GM23338 (cell line): ENCODE measurements around the gene VSIG8. TPM values are rescaled to one million over a fixed set of nuclear protein-coding genes. Genes with fewer than 3 reads are reported as not detected.

ENCODE experiments used
- ATAC-seq: fragments of 200-7000 bp; cut with Tn5 transposase; 3 replicates; pipeline ENCODE4 v1.9.1; 2020
- DNase-seq: peaks from one replicate; pipeline ENCODE4 v3.0.0-alpha.2; 2015; ENCODE audit warnings: low spot score
- H2AFZ ChIP-seq: fragments of 200-600 bp; sonication (generic); 2 replicates; pipeline ENCODE4 v1.8.0; 2016; ENCODE audit warnings: antibody characterized with exemption, mild to moderate bottlenecking, moderate library complexity
- H3F3A ChIP-seq: fragments of 200-600 bp; sonication (generic); replicated peaks from 2 replicates; pipeline ENCODE4 v1.8.0; 2017; ENCODE audit warnings: antibody characterized with exemption, mixed run types, low read depth
- H3K27ac ChIP-seq: fragments of 200-600 bp; sonication (generic); 2 replicates; pipeline ENCODE4 v1.6.1; 2016; ENCODE audit warnings: low read depth
- H3K27me3 ChIP-seq: fragments of 200-600 bp; sonication (generic); 2 replicates; pipeline ENCODE4 v1.8.0; 2016; ENCODE audit warnings: mild to moderate bottlenecking, mixed run types, moderate library complexity; ENCODE audit not compliant: insufficient read depth
- H3K36me3 ChIP-seq: fragments of 200-600 bp; sonication (generic); 2 replicates; pipeline ENCODE4 v1.8.0; 2016; ENCODE audit warnings: mild to moderate bottlenecking; ENCODE audit not compliant: insufficient read depth
- H3K4me1 ChIP-seq: fragments of 200-600 bp; sonication (generic); 2 replicates; pipeline ENCODE4 v1.8.0; 2016; ENCODE audit warnings: mild to moderate bottlenecking, moderate library complexity; ENCODE audit not compliant: insufficient read depth
- H3K4me2 ChIP-seq: fragments of 200-600 bp; sonication (generic); 2 replicates; pipeline ENCODE4 v1.7.1; 2017; ENCODE audit warnings: mixed run types
- H3K4me3 ChIP-seq: fragments of 200-600 bp; sonication (generic); 2 replicates; pipeline ENCODE4 v1.6.1; 2016; ENCODE audit warnings: mixed run types
- H3K79me2 ChIP-seq: fragments of 200-600 bp; sonication (generic); replicated peaks from 2 replicates; pipeline ENCODE4 v1.8.0; 2017; ENCODE audit warnings: mild to moderate bottlenecking; ENCODE audit not compliant: insufficient read depth
- H3K9me2 ChIP-seq: fragments of 200-600 bp; sonication (generic); 2 replicates; pipeline ENCODE4 v1.8.0; 2017; ENCODE audit not compliant: insufficient read depth
- H4K20me1 ChIP-seq: fragments of 200-600 bp; sonication (generic); replicated peaks from 2 replicates; pipeline ENCODE4 v1.8.0; 2017; ENCODE audit warnings: mild to moderate bottlenecking; ENCODE audit not compliant: insufficient read depth
- H3K27ac Mint-ChIP-seq: 2 replicates; pipeline ENCODE4 v1.8.0; 2020; ENCODE audit warnings: inconsistent platforms, mild to moderate bottlenecking, moderate library complexity, mixed read lengths
- H3K27me3 Mint-ChIP-seq: 3 replicates; pipeline ENCODE4 v1.8.0; 2022; ENCODE audit warnings: low read depth, mild to moderate bottlenecking, moderate library complexity, mixed read lengths, inconsistent platforms; ENCODE audit not compliant: insufficient read depth, poor library complexity
- H3K36me3 Mint-ChIP-seq: 3 replicates; pipeline ENCODE4 v1.8.0; 2021; ENCODE audit warnings: low read depth, mild to moderate bottlenecking, inconsistent platforms, moderate library complexity, mixed read lengths
- H3K4me1 Mint-ChIP-seq: 3 replicates; pipeline ENCODE4 v1.8.0; 2020; ENCODE audit warnings: mild to moderate bottlenecking, inconsistent platforms, mixed read lengths
- H3K4me3 Mint-ChIP-seq: 3 replicates; pipeline ENCODE4 v1.8.0; 2021; ENCODE audit warnings: moderate library complexity, mild to moderate bottlenecking, inconsistent platforms, mixed read lengths
- H3K9me3 Mint-ChIP-seq: 3 replicates; pipeline ENCODE4 v1.8.0; 2020; ENCODE audit warnings: moderate library complexity, mild to moderate bottlenecking, inconsistent platforms, mixed read lengths
- CREB1 ChIP-seq: fragments of 250-450 bp; sonication (Bioruptor Pico); IDR thresholded peaks from 2 replicates; pipeline ENCODE4 v1.5.0; 2020; ENCODE audit warnings: low read depth, mild to moderate bottlenecking, moderate library complexity
- CTCF ChIP-seq, 2 experiments: fragments of 200-600 bp in 1 of 2; sonication (generic) in 1 of 2; conservative IDR thresholded peaks; 2 replicates each; pipeline versions ENCODE4 v1.5.1 to v1.6.1; 2016 to 2017; ENCODE audit warnings: antibody characterized with exemption in 2 of 2, low read depth in 2 of 2, mild to moderate bottlenecking in 2 of 2, moderate library complexity in 1 of 2
- ETS1 ChIP-seq: IDR thresholded peaks from 2 replicates; pipeline ENCODE4 v1.6.1; 2016; ENCODE audit warnings: antibody characterized with exemption
- EZH2 ChIP-seq: fragments of 200-600 bp; sonication (generic); IDR thresholded peaks from one replicate; pipeline ENCODE4 v1.8.0; 2017; ENCODE audit warnings: antibody characterized with exemption, mild to moderate bottlenecking, low read depth; ENCODE audit not compliant: unreplicated experiment
- JUNB ChIP-seq: IDR thresholded peaks from one replicate; pipeline ENCODE4 v1.6.1; 2016; ENCODE audit warnings: antibody characterized with exemption; ENCODE audit not compliant: unreplicated experiment
- POLR2AphosphoS5 ChIP-seq: IDR thresholded peaks from 2 replicates; pipeline ENCODE4 v1.6.1; 2016; ENCODE audit warnings: antibody characterized with exemption, low read depth
- REST ChIP-seq: IDR thresholded peaks from one replicate; pipeline ENCODE4 v1.6.1; 2018; ENCODE audit warnings: antibody characterized with exemption; ENCODE audit not compliant: unreplicated experiment
- STAT1 ChIP-seq: IDR thresholded peaks from one replicate; pipeline ENCODE4 v1.6.1; 2016; ENCODE audit warnings: antibody characterized with exemption; ENCODE audit not compliant: unreplicated experiment
- ZNF114 ChIP-seq: fragments of 250-450 bp; sonication (Bioruptor Pico); IDR thresholded peaks from 2 replicates; pipeline ENCODE4 v1.5.0; 2020; ENCODE audit warnings: mild to moderate bottlenecking, moderate library complexity
- ZNF331 ChIP-seq: fragments of 250-450 bp; sonication (Bioruptor Pico); IDR thresholded peaks from 2 replicates; pipeline ENCODE4 v1.5.0; 2020; ENCODE audit warnings: low read depth, mild to moderate bottlenecking, moderate library complexity
- polyA plus RNA-seq: library from polyadenylated mRNA; unstranded; fragments of >200 nt; fragmentation: Nextera tagmentation; extraction: Ambion mirVana; gene quantifications from 2 replicates; pipeline ENCODE4 v1.2.1, GENCODE V29; 2016
- total RNA-seq: library from RNA; depleted of rRNA; stranded (reverse); fragments of >200 nt; shearing (Covaris generic); gene quantifications from 2 replicates; pipeline ENCODE4 v1.2.3, GENCODE V29; 2014

Gene VSIG8
- total and polyA plus RNA-seq, 2 experiments from 2014 or later, result not detected

GRCh38 chr1:159838715-159839114 is 23.7 kb downstream of the VSIG8 start (continued):
- no peak for TF ChIP-seq REST

GRCh38 chr1:159835862-159836525 is 26.5 kb downstream of the VSIG8 start:
- Histone ChIP-seq H3K79me2 (no peaks in the 10 kb centered on the region), H3F3A (no peaks in the 10 kb centered on the region), H3K27ac (no peak overlapping the region), H3K4me1 (no peaks in the 10 kb centered on the region; the same call in 1 of the 2 replicates), H3K36me3 (no peaks in the 10 kb centered on the region), H4K20me1 (no peaks in the 10 kb centered on the region), H3K9me2 (no peaks in the 10 kb centered on the region), H3K4me3 (no peak overlapping the region), H3K4me2 (no peak overlapping the region), H2AFZ (no peak overlapping the region), H3K27me3 (no peaks in the 10 kb centered on the region)
- H3K4me1 Mint-ChIP-seq, result peaks cover 8% of the 10 kb centered on the region
- DNase-seq, result peak; percentile 16
- peaks cover 3% of the 10 kb centered on the region for H3K27me3 Mint-ChIP-seq
- TF ChIP-seq CTCF (conservative IDR thresholded peaks at IDR 0.05; ENCODE audit: low read depth in 2 of 2) (peak; percentile 25 to 46; a peak in 3 of 4 replicates), STAT1 (no peak)
- H3K27ac Mint-ChIP-seq, result no peak overlapping the region
- H3K4me3 Mint-ChIP-seq, result no peak overlapping the region
- no peak for ATAC-seq
- no peaks in the 10 kb centered on the region for H3K9me3 Mint-ChIP-seq
- no peaks in the 10 kb centered on the region for H3K36me3 Mint-ChIP-seq

GRCh38 chr1:159835356-159835755 is 27.1 kb downstream of the VSIG8 start:
- no peaks in the 10 kb centered on the region for H3K36me3 ChIP-seq
- Mint-ChIP-seq H3K27ac (no peak overlapping the region), H3K4me1 (peaks cover 8% of the 10 kb centered on the region), H3K36me3 (no peaks in the 10 kb centered on the region), H3K9me3 (no peaks in the 10 kb centered on the region; the same call in 2 of the 3 replicates), H3K27me3 (peaks cover 2% of the 10 kb centered on the region), H3K4me3 (no peak overlapping the region)
- DNase-seq, result no peak
- no peaks in the 10 kb centered on the region for H3F3A ChIP-seq
- no peak overlapping the region for H3K4me3 ChIP-seq
- no peaks in the 10 kb centered on the region for H3K9me2 ChIP-seq
- H3K27ac ChIP-seq, result no peak overlapping the region
- TF ChIP-seq EZH2, result no peak
- no peak for TF ChIP-seq POLR2AphosphoS5
- no peak for TF ChIP-seq ETS1
- TF ChIP-seq ZNF331, result no peak
- no peak for TF ChIP-seq JUNB
- no peak for TF ChIP-seq STAT1
- no peak for TF ChIP-seq CREB1 (CRISPR knock-in tag)
- TF ChIP-seq ZNF114 (CRISPR knock-in tag), result no peak
- TF ChIP-seq CTCF (conservative IDR thresholded peaks at IDR 0.05; ENCODE audit: low read depth in 2 of 2), result no peak
- no peaks in the 10 kb centered on the region for H4K20me1 ChIP-seq
- H2AFZ ChIP-seq, result no peak overlapping the region
- ATAC-seq, result no peak
- no peak overlapping the region for H3K4me2 ChIP-seq
- no peaks in the 10 kb centered on the region for H3K27me3 ChIP-seq
- no peaks in the 10 kb centered on the region for H3K79me2 ChIP-seq
- no peaks in the 10 kb centered on the region; the same call in 1 of the 2 replicates for H3K4me1 ChIP-seq
